Activated T-helper 2 cell treated with anti-CD3 and anti-CD28 coated beads, Interferon-gamma antibody, Interleukin-2, Interleukin-4, amounts not matched to agents 10 μg/mL and 5 μg/mL and 100 μg/mL, durations not matched to agents 14 hours and 24 hours and 36 hours (primary cell): ENCODE measurements around the gene TTC39A. TPM values are rescaled to one million over a fixed set of nuclear protein-coding genes. Genes with fewer than 3 reads are reported as not detected.

Experiments
- DNase-seq: peaks from one replicate; pipeline ENCODE4 v3.0.0; 2021; ENCODE audit warnings: low spot score
- H3K27ac Mint-ChIP-seq: one replicate; pipeline ENCODE4 v1.8.0; 2021; ENCODE audit warnings: mixed read lengths
- H3K27me3 Mint-ChIP-seq: one replicate; pipeline ENCODE4 v1.8.0; 2021; ENCODE audit warnings: low read depth, mixed read lengths
- H3K36me3 Mint-ChIP-seq: one replicate; pipeline ENCODE4 v1.8.0; 2021; ENCODE audit warnings: low read depth, mixed read lengths
- H3K4me1 Mint-ChIP-seq: one replicate; pipeline ENCODE4 v1.8.0; 2021; ENCODE audit warnings: low read depth, mixed read lengths
- H3K4me3 Mint-ChIP-seq: one replicate; pipeline ENCODE4 v1.8.0; 2021; ENCODE audit warnings: low read depth, mild to moderate bottlenecking, moderate library complexity, mixed read lengths
- H3K9me3 Mint-ChIP-seq: one replicate; pipeline ENCODE4 v1.8.0; 2021; ENCODE audit warnings: mixed read lengths
- intact Hi-C: fragments of 100-400 bp; cut with micrococcal nuclease; formaldehyde crosslinking; loops from one replicate; pipeline ENCODE4 v1.15.1; 2023
- total RNA-seq: library from RNA; stranded (reverse); gene quantifications from 2 replicates; pipeline ENCODE4 v1.2.3, GENCODE V29; 2022

Gene TTC39A
- total RNA-seq, 1 donor from 2014 or later, result 0.41 TPM

DNA sequence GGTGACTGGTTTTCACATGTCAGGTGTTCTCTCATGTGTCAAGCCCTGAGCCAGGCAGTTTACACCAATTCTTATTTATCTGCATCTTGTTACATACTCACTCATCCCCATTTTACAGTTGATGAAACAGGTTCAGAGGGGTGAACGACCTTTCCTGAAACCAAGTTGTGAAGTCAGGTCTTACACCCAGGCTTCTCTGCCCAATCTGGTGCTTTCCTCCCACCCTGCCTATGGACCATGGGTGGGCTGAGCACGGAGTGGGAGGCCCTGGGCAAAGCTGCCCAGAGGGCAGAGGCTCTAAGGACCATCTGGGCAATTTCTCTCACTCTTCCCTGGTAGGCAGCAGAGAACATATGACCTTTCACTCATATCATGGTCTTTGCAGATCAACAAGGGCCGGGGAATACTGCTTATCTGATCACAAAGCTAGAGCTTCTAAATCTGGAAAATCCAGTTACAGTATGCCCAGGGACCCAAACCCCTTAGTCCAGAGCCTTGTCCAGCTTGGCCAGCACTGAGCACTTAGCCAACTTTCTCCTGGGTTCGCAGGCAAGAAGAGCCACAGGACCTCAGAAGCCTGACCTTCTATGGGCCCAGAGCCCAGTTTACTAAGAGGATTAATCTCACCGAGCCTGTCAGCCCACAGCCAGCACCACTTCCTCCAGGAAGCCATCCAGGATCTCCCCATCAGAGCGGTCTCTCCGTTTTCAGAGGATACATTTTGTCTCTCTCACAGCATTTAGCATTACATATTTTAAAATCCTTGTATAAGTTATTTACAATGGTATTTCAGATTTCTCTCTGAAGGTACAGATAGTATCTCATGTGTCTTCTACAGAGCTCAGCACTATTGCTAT, 16.0 kb upstream of the TTC39A start:
- DNase-seq, result peak; percentile 3
- Mint-ChIP-seq H3K4me1 (peaks cover 3% of the 10 kb centered on the region), H3K9me3 (no peaks in the 10 kb centered on the region), H3K27ac (no peak overlapping the region), H3K27me3 (peaks cover 34% of the 10 kb centered on the region), H3K4me3 (no peak overlapping the region), H3K36me3 (no peaks in the 10 kb centered on the region)
- intact Hi-C loops, result no loop called here

DNA sequence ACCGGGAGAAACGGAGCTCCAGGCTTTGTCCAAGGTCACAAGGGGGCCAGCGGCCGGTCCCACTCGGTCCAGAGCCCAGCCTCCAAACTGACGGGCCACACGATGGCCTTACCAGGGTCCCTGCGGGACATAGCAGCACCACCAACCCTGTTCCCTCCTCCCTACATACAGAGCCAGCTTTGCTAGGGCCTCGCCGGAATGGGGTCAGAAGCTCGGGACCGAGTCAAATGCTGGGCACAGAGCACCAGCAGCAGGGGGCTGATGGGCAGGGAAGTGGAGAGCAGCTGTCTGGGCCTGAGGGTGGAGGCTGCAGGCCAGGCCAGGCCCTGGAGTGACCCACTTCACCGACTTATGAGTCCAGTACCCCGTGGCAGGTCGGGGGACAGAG, 14.9 kb upstream of the TTC39A start:
- Mint-ChIP-seq H3K27me3 (peaks cover 34% of the 10 kb centered on the region), H3K4me3 (no peak overlapping the region), H3K27ac (no peak overlapping the region), H3K4me1 (peaks cover 3% of the 10 kb centered on the region), H3K36me3 (no peaks in the 10 kb centered on the region), H3K9me3 (no peaks in the 10 kb centered on the region)
- intact Hi-C loops, result no loop called here
- no peak for DNase-seq

DNA sequence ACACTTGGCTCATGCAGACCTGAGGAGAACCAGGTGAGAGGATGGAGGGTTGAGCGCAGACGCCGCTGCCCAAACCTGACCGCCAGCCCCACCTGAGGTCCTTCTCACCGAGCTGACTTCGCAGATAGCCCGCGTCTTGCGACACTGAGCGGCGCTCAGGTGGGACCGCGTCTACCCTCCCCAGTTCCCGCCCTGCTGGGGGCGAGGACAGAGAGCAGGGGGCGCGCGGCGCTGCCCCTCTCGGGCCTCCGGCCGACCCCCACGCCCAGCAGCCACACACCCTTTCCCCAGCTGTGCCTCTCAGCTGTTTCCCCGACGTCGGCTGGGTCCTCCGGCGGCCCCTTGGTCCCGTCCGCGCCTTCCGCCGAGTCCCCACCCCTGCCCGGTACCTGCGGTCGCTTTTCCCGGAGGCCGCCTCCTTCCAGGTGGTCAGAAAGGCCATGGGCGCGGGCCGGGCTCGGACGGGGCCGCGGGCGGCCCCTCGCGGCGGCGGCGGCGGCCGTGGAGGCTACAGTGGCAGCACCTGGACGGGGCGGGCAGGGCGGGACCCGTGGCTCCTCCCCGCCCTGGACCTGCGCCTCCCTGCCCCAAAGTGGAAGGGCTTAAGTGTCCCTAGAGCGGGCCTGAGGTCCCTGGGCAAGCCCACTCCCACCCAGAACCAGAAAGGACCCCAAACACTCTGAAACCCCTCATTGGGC, 14.4 kb upstream of the TTC39A start:
- Mint-ChIP-seq H3K4me3 (no peak overlapping the region), H3K27me3 (peaks cover 34% of the 10 kb centered on the region), H3K27ac (no peak overlapping the region), H3K9me3 (no peaks in the 10 kb centered on the region), H3K36me3 (no peaks in the 10 kb centered on the region), H3K4me1 (peaks cover 3% of the 10 kb centered on the region)
- no peak for DNase-seq
- intact Hi-C loops, result no loop called here

DNA sequence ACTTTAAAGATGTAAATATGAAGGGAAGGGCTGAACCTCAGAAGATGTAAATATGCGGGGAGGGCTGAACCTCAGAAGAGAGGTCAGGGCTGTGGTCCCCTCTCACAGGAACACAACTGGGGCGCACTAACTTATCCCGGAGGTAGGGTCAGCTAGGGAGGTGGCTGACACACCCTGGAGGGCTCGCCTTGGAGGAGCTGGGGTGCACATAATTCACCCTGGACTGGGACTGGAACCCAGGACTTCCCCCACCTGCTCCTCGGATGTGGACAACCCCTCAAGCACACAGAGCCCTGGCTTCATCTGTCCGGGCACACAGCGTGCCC, 13.9 kb upstream of the TTC39A start:
- H3K27me3 Mint-ChIP-seq, result peaks cover 34% of the 10 kb centered on the region

DNA sequence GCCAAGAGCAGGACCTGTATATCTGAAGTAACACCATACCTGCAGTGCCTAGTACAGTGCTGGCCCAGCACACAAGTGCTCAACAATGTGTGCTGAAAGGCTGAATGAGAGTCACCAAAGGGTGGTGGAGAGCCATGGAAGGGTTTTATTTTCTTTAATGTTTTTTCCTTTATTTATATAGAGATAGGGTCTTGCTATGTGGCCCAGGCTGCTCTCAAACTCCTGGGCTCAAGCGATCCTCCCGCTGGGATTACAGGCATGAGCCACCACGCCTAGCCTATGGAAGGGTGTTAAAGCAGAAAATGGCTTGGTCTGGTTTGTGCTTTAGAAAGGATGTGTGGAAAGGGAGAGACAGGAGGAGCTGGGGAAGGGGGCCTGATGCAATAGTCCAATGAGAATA, 13.3 kb upstream of the TTC39A start:
- intact Hi-C loops, result no loop called here
- Mint-ChIP-seq H3K4me3 (no peak overlapping the region), H3K27me3 (peaks cover 34% of the 10 kb centered on the region)

More for the DNA sequence above, 13.9 kb upstream of the TTC39A start:
- Mint-ChIP-seq H3K4me3 (no peak overlapping the region), H3K9me3 (no peaks in the 10 kb centered on the region), H3K27ac (no peak overlapping the region), H3K4me1 (peaks cover 3% of the 10 kb centered on the region), H3K36me3 (no peaks in the 10 kb centered on the region)
- intact Hi-C loops, result no loop called here
- DNase-seq, result no peak

DNA sequence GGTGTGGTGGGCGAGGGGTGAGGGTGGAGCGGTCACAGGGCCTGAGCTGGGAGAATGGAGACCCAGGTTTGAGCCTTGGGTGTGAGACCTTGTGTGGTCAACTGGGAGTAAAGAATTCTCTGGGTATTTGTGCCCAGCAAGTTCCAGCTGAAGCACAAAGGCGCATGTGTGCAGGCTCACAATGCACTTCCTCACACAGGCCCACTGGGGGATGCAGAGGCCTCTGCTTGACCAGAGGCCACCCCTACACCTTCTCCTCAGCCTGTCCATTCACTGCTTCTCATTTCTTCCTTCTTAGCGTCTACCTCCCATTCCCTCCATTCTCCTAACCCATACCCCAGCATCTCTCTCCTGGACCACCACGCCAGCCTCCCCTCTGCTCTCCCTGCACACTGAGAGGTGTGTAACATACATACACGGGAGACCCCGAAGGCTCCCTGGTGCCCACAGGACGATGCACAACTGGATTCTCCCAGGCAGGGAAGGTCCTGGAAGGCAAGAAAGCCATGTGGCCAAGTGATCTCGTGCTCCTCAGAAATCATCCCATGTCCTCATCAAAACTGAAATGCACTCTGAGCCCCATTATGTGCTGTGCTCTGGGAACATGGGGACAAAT, 12.3 kb upstream of the TTC39A start:
- no peaks in the 10 kb centered on the region for H3K36me3 Mint-ChIP-seq
- intact Hi-C loops, result no loop called here
- no peak overlapping the region for H3K4me3 Mint-ChIP-seq
- no peaks in the 10 kb centered on the region for H3K9me3 Mint-ChIP-seq
- peaks cover 3% of the 10 kb centered on the region for H3K4me1 Mint-ChIP-seq
- H3K27me3 Mint-ChIP-seq, result peaks cover 36% of the 10 kb centered on the region
- H3K27ac Mint-ChIP-seq, result no peak overlapping the region
- DNase-seq, result no peak

More for the DNA sequence above, 13.3 kb upstream of the TTC39A start:
- Mint-ChIP-seq H3K9me3 (no peaks in the 10 kb centered on the region), H3K36me3 (no peaks in the 10 kb centered on the region), H3K27ac (no peak overlapping the region), H3K4me1 (peaks cover 3% of the 10 kb centered on the region)
- DNase-seq, result no peak

DNA sequence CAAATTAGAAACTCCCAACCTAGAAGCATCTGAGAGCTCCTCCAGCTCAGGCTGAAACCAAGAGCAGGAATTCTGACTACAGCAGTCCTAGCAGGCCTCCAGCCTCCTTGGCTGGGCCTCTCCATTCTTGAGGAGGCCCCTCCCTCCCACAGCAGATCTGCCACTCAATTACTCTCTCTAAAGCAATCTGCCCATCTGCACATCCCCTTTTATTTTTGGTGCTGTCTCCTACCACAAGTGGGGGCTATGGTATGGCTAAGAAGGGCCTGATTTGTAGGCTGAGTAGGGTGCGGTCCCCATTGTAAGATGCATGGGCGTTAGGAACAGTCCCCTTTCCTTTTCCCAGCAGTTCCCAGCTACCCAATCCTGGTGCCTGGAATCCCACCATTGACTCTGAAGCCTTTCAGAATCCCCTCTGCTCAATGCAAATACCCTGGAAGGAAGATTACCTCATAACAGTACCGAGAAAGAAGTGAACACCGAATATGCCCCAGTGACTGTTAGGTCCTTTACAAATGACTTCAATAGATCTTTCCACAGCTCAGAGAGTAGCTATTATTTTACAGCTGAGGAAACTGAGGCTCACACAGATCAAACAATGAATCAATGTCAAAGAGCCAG, 11.6 kb upstream of the TTC39A start:
- peaks cover 36% of the 10 kb centered on the region for H3K27me3 Mint-ChIP-seq
- peaks cover 3% of the 10 kb centered on the region for H3K4me1 Mint-ChIP-seq
- H3K27ac Mint-ChIP-seq, result no peak overlapping the region

DNA sequence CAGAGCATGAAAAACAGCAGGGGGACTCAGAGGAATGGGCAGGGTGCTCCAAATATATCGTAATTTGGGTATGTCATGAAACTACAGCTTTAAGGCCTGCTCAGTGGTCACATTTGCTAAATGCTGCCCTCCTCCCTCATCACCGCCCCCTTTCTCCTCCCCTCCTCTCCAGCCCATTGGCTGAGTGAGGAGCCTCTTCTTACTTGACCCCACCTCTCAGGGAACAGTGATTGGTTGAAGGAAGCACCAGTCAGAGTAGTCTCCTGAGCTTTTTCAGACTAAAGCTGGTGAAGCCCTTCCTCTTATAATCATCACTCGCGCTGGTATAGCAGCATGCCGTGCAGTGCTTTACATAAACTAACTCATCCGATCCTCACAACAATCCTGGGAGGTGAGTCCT, 10.0 kb upstream of the TTC39A start:
- peaks cover 26% of the 10 kb centered on the region for H3K27me3 Mint-ChIP-seq
- H3K36me3 Mint-ChIP-seq, result no peaks in the 10 kb centered on the region
- H3K4me1 Mint-ChIP-seq, result peaks cover 3% of the 10 kb centered on the region
- H3K9me3 Mint-ChIP-seq, result no peaks in the 10 kb centered on the region
- H3K4me3 Mint-ChIP-seq, result no peak overlapping the region
- DNase-seq, result peak; percentile 3
- no peak overlapping the region for H3K27ac Mint-ChIP-seq
- intact Hi-C loops, result no loop called here

More for the DNA sequence above, 11.6 kb upstream of the TTC39A start:
- Mint-ChIP-seq H3K36me3 (no peaks in the 10 kb centered on the region), H3K9me3 (no peaks in the 10 kb centered on the region), H3K4me3 (no peak overlapping the region)
- no peak for DNase-seq
- intact Hi-C loops, result no loop called here

DNA sequence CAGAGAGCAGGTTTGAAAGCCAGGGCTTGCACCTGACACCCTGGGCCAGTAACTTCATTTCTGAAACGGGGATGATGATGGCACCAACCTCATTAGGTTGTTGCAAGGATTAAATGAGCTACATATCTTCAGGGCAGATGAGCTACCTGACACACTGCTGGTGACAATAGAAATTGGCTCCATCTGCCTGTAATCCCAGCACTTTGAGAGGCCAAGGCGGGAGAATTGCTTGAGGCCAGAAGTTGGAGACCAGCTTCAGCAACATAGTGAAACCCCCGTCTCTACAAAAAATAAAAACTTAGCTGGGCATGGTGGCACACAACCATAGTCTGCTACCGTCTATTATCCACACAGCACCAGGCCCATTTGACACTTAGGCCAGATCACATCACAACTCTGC, 6.3 kb upstream of the TTC39A start:
- H3K4me3 Mint-ChIP-seq, result no peak overlapping the region
- H3K9me3 Mint-ChIP-seq, result no peaks in the 10 kb centered on the region
- intact Hi-C loops, result loop anchor here (10.0 kb wide), 1 partner anchor 198 kb away; no protein-coding TSS in a partner anchor
- no peak overlapping the region for H3K27ac Mint-ChIP-seq
- H3K4me1 Mint-ChIP-seq, result peaks cover under 1% of the 10 kb centered on the region
- H3K36me3 Mint-ChIP-seq, result no peaks in the 10 kb centered on the region
- DNase-seq, result no peak
- H3K27me3 Mint-ChIP-seq, result peaks cover 6% of the 10 kb centered on the region

DNA sequence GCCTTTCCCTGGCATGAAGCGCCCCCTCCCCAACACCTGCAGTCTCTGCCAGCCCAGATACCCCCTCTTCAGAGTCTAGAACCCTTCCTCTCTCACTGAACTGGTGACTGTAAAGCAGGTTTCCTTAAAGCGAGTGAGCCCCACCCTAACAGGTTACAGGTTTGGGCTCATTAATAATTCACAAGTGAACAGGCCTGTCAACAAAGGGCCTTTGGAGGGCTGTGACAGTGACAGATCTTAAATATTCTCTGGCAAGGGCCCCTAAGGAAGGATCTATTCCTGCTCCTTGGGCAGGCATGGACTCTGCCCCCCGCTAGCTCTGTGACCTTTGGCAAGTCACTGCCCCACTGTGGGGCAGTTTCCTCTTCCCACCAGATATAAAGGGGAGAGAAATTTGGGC, 5.6 kb upstream of the TTC39A start:
- DNase-seq, result no peak
- intact Hi-C loops, result loop anchor here (10.0 kb wide), 1 partner anchor 199 kb away; no protein-coding TSS in a partner anchor

DNA sequence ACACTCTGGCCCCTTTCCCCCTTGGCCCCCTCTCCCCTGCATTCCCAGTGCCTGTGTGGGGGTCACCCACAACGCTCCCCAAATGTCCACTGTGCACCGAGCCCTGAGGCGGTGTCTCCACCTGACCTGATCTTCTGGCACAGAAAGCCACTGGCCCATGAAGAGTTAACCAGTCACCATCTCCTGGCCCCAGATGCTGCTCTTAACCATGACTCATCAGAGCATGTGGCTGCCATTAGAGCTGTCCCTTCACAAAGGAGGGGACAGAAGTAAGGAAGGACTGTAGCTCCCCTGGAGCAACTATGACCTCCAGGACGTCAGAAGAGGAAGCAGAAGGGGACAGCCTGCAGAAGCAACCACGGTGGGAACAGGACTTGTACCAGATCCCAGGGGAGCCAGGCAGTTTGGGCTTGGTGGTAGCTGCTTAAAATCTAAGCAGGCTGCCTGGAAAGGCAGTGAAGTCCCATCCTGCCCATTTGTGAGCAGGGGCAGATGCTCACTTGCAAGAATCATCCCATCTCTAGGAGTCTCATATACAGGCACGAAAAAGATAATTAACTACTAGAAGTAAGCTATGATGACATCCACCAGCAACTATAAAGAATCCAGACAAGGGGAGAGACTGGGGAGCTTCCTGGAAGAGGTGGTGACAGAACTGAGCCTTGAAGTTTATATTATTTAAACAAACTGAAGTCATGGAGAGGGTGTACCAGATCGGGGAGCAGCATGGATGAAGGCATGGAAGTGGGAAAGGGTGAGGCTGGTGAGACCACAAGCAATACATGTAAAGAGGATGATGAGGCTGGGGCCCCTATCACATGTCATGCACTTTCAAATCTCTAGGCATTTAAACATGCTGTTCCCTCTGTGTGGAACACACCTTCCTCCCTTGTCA, 1.1 kb upstream of the TTC39A start:
- Mint-ChIP-seq H3K4me3 (peak overlapping the region; percentile 84), H3K27ac (peak overlapping the region; percentile 35), H3K9me3 (no peaks in the 10 kb centered on the region), H3K27me3 (peaks cover 25% of the 10 kb centered on the region), H3K4me1 (peaks cover 13% of the 10 kb centered on the region), H3K36me3 (no peaks in the 10 kb centered on the region)
- intact Hi-C loops, result loop anchor here (10.0 kb wide), 1 partner anchor 203 kb away; no protein-coding TSS in a partner anchor
- no peak for DNase-seq

More for the DNA sequence above, 5.6 kb upstream of the TTC39A start:
- Mint-ChIP-seq H3K4me3 (no peak overlapping the region), H3K27ac (no peak overlapping the region), H3K4me1 (peaks cover 7% of the 10 kb centered on the region), H3K36me3 (no peaks in the 10 kb centered on the region), H3K9me3 (no peaks in the 10 kb centered on the region), H3K27me3 (peaks cover 13% of the 10 kb centered on the region)
